ENCODE measurements around the gene IGF1R.

IGF1R gene

GRCh38 chr15:98737721-98738120, 89.4 kb downstream of the IGF1R start:
- DNase-seq, result no peak
- no peak overlapping the region for H3K4me3 Mint-ChIP-seq
- H3K27ac Mint-ChIP-seq, result no peak overlapping the region
- H3K27me3 Mint-ChIP-seq, result no peaks in the 10 kb centered on the region
- no peak for ATAC-seq (replicated peaks)
- H3K9me3 Mint-ChIP-seq, result no peaks in the 10 kb centered on the region
- no peaks in the 10 kb centered on the region for H3K36me3 Mint-ChIP-seq
- peaks cover 6 to 21% of the 10 kb centered on the region in 2 donors for H3K4me1 Mint-ChIP-seq

- Mint-ChIP-seq H3K27ac (no peak overlapping the region), H3K4me1 (peaks cover 8 to 15% of the 10 kb centered on the region in 2 donors)
- no peak for DNase-seq
These were observed 90.5 kb downstream of the IGF1R start for GRCh38 chr15:98738689-98739401.

GRCh38 chr15:98740295-98740694, 92.0 kb downstream of the IGF1R start:
- H3K36me3 Mint-ChIP-seq, result no peaks in the 10 kb centered on the region
- peaks cover 9 to 18% of the 10 kb centered on the region in 2 donors for H3K4me1 Mint-ChIP-seq
- no peak overlapping the region for H3K4me3 Mint-ChIP-seq
- no peaks in the 10 kb centered on the region for H3K9me3 Mint-ChIP-seq
- ATAC-seq (replicated peaks), result no peak
- H3K27ac Mint-ChIP-seq, result no peak overlapping the region
- no peaks in the 10 kb centered on the region for H3K27me3 Mint-ChIP-seq
- DNase-seq, result no peak

More at GRCh38 chr15:98738689-98739401, 90.5 kb downstream of the IGF1R start:
- Mint-ChIP-seq H3K27me3 (no peaks in the 10 kb centered on the region), H3K36me3 (no peaks in the 10 kb centered on the region), H3K4me3 (no peak overlapping the region), H3K9me3 (no peaks in the 10 kb centered on the region)
- peak in 1 of 2 donors; percentile 25 for ATAC-seq (replicated peaks)

- H3K36me3 Mint-ChIP-seq, result no peaks in the 10 kb centered on the region
- no peak overlapping the region for H3K27ac Mint-ChIP-seq
- no peaks in the 10 kb centered on the region for H3K9me3 Mint-ChIP-seq
- peaks cover 9 to 24% of the 10 kb centered on the region in 2 donors for H3K4me1 Mint-ChIP-seq
- H3K27me3 Mint-ChIP-seq, result no peaks in the 10 kb centered on the region
- DNase-seq (no peak), ATAC-seq (replicated peaks) (no peak)
- no peak overlapping the region for H3K4me3 Mint-ChIP-seq
These were observed 92.6 kb downstream of the IGF1R start for GRCh38 chr15:98740963-98741362.

- H3K9me3 Mint-ChIP-seq, result no peaks in the 10 kb centered on the region
- H3K36me3 Mint-ChIP-seq, result no peaks in the 10 kb centered on the region
- H3K4me3 Mint-ChIP-seq, result no peak overlapping the region
- no peaks in the 10 kb centered on the region for H3K27me3 Mint-ChIP-seq
- no peak for ATAC-seq (replicated peaks)
- no peak overlapping the region for H3K27ac Mint-ChIP-seq
- H3K4me1 Mint-ChIP-seq, result peaks cover 14 to 32% of the 10 kb centered on the region in 2 donors
- no peak for DNase-seq
These were observed 94.8 kb downstream of the IGF1R start for GRCh38 chr15:98743177-98743576.

DNA sequence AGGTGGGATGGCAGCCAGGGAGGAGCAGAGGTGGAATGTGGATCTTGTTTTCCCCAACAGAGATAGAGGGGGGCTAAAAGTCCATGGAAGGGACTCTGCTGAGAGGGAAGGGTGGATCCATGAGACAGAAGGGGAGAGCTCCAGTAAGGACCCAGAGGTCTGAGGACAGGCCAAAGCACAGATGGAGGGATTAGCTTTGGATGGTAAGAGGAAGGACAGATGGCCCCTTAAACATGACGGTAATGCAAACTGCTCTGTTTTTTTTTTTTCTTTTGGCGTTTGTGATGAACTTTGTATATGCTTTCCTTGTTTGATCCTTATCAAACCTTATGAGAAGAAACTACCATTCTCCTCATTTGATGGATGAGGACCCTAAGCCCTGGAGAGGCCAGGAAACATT, 96.2 kb downstream of the IGF1R start:
- H3K27ac Mint-ChIP-seq, result no peak overlapping the region

GRCh38 chr15:98745179-98745578, 96.8 kb downstream of the IGF1R start:
- ATAC-seq (replicated peaks) (no peak), DNase-seq (no peak)
- Mint-ChIP-seq H3K4me3 (no peak overlapping the region), H3K27ac (no peak overlapping the region), H3K9me3 (no peaks in the 10 kb centered on the region), H3K36me3 (no peaks in the 10 kb centered on the region), H3K4me1 (peaks cover 14 to 32% of the 10 kb centered on the region in 2 donors), H3K27me3 (no peaks in the 10 kb centered on the region)

More for the DNA sequence above, 96.2 kb downstream of the IGF1R start:
- no peaks in the 10 kb centered on the region for H3K36me3 Mint-ChIP-seq
- H3K4me3 Mint-ChIP-seq, result no peak overlapping the region
- ATAC-seq (replicated peaks) (no peak), DNase-seq (no peak)
- H3K4me1 Mint-ChIP-seq, result peaks cover 14 to 32% of the 10 kb centered on the region in 2 donors
- H3K27me3 Mint-ChIP-seq, result no peaks in the 10 kb centered on the region
- no peaks in the 10 kb centered on the region for H3K9me3 Mint-ChIP-seq

- Mint-ChIP-seq H3K36me3 (no peaks in the 10 kb centered on the region), H3K9me3 (no peaks in the 10 kb centered on the region), H3K4me3 (no peak overlapping the region), H3K27me3 (no peaks in the 10 kb centered on the region), H3K27ac (no peak overlapping the region), H3K4me1 (peaks cover 14 to 32% of the 10 kb centered on the region in 2 donors)
- no peak for DNase-seq
- ATAC-seq (replicated peaks), result no peak
These were observed 97.5 kb downstream of the IGF1R start for GRCh38 chr15:98745650-98746374.

DNA sequence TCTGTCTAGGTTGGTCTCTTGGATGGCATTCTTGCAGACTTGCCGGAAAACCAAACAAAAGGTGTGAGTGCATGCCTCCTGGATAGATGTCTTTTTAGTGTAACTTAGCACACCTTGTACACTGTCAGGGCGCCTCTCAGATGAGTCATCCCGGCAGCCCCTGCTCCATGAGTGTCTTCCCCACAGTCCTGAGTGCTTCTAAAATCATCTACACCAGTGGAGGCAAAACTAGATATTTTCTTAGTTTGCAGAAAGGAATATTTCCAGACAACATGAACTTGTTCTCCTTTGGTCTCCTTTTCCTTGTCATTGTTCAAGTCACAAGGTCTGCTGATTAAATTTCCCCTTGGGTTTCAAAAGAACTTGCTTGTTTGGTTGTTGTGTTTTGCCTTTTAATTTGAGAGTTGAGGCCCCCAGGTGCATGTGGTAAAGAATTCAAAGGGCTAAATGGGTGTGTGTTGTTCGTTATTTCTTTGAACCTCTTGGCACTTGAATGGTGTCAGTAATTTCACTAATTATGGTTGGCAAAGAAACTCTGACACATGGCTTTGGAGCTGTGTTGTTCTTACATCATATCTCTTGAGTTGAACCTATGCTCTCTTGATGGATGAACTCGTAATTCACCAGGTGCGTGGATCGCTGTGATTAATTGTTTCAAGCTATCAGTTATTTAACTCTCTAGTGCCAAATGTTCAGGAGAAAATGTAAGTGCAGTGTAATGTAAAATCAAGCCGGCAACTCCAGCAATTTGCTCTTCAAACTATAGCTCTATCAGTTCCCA, 98.2 kb downstream of the IGF1R start:
- Mint-ChIP-seq H3K36me3 (no peaks in the 10 kb centered on the region), H3K4me1 (peaks cover 14 to 28% of the 10 kb centered on the region in 2 donors), H3K27ac (no peak overlapping the region), H3K4me3 (no peak overlapping the region), H3K27me3 (no peaks in the 10 kb centered on the region), H3K9me3 (no peaks in the 10 kb centered on the region)
- no peak for ATAC-seq (replicated peaks)
- no peak for DNase-seq

- no peak for ATAC-seq (replicated peaks)
- Mint-ChIP-seq H3K4me1 (peaks cover 5 to 8% of the 10 kb centered on the region in 2 donors), H3K27ac (no peak overlapping the region), H3K27me3 (no peaks in the 10 kb centered on the region), H3K9me3 (no peaks in the 10 kb centered on the region), H3K4me3 (no peak overlapping the region), H3K36me3 (no peaks in the 10 kb centered on the region)
- DNase-seq, result no peak
These were observed 103.4 kb downstream of the IGF1R start for GRCh38 chr15:98751767-98752166.

GRCh38 chr15:98753726-98754656, 105.7 kb downstream of the IGF1R start:
- H3K9me3 Mint-ChIP-seq, result no peaks in the 10 kb centered on the region
- no peak for DNase-seq
- no peak overlapping the region for H3K27ac Mint-ChIP-seq

GRCh38 chr15:98754657-98755022, 106.3 kb downstream of the IGF1R start:
- no peak for ATAC-seq (replicated peaks)
- no peak for DNase-seq
- Mint-ChIP-seq H3K4me3 (no peak overlapping the region), H3K27me3 (no peaks in the 10 kb centered on the region), H3K27ac (no peak overlapping the region), H3K9me3 (no peaks in the 10 kb centered on the region), H3K36me3 (no peaks in the 10 kb centered on the region), H3K4me1 (peaks cover 8% of the 10 kb centered on the region in 2 donors)

More at GRCh38 chr15:98753726-98754656, 105.7 kb downstream of the IGF1R start:
- Mint-ChIP-seq H3K36me3 (no peaks in the 10 kb centered on the region), H3K27me3 (no peaks in the 10 kb centered on the region), H3K4me3 (no peak overlapping the region), H3K4me1 (peaks cover 8% of the 10 kb centered on the region in 2 donors)
- no peak for ATAC-seq (replicated peaks)

GRCh38 chr15:98755138-98755537, 106.8 kb downstream of the IGF1R start:
- Mint-ChIP-seq H3K36me3 (no peaks in the 10 kb centered on the region), H3K27me3 (no peaks in the 10 kb centered on the region), H3K4me3 (no peak overlapping the region), H3K9me3 (no peaks in the 10 kb centered on the region), H3K4me1 (peaks cover 8% of the 10 kb centered on the region in 2 donors), H3K27ac (peak overlapping the region; percentile 20)
- ATAC-seq (replicated peaks) (no peak), DNase-seq (no peak)

- no peaks in the 10 kb centered on the region for H3K36me3 Mint-ChIP-seq
- no peak overlapping the region for H3K4me3 Mint-ChIP-seq
- H3K4me1 Mint-ChIP-seq, result peaks cover 8% of the 10 kb centered on the region in 2 donors
- no peaks in the 10 kb centered on the region for H3K9me3 Mint-ChIP-seq
- no peaks in the 10 kb centered on the region for H3K27me3 Mint-ChIP-seq
- ATAC-seq (replicated peaks) (no peak), DNase-seq (no peak)
- H3K27ac Mint-ChIP-seq, result no peak overlapping the region
These were observed 107.4 kb downstream of the IGF1R start for GRCh38 chr15:98755781-98756180.

Measured in stimulated activated naive B cell treated with anti-CD40 and anti-IgM and Interleukin-4, amounts not matched to agents 10 μg/mL and 1 μg/mL and 100 μg/mL, for 72 hours (primary cell).